Esophagus squamous epithelium (tissue), 4 donors: ENCODE measurements around the gene PIWIL1.

Experiments used
- POLR2A ChIP-seq, 4 donors: fragments of 450-650 bp; IDR thresholded peaks; one replicate each; pipeline ENCODE4 v1.6.1; 2017; ENCODE audit warnings: antibody characterized with exemption in 4 of 4, mild to moderate bottlenecking in 4 of 4, moderate library complexity in 3 of 4
- TF ChIP-seq, protein P1 (sequence below), 6 experiments: fragments of 450-650 bp in 4 of 6; fragments of 200-600 bp in 2 of 6; sonication (generic) in 2 of 6; IDR thresholded peaks; one replicate each; pipeline ENCODE4 v1.5.1; 2016 to 2019; ENCODE audit warnings: antibody characterized with exemption in 6 of 6, mild to moderate bottlenecking in 4 of 6, moderate library complexity in 4 of 6

DNA sequence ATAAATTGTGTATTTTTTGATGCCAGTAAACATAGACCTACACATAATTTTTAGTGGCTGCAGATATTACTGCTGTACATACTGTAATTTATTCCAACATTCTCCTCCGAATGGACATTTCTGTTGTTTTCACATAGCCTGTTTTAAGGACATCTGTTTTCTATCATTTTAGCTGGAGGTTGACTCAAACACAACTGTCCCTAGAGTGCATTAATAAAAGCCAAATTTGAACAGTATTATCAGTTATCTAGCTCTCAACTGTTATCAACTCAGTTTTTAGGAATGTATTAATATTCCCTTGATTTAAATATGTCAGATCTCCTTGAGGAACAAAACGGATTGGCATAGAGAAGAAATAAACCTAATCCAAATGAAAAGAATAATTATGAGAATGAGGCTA is 17.2 kb upstream of the PIWIL1 start:
- TF ChIP-seq, protein P1, sequence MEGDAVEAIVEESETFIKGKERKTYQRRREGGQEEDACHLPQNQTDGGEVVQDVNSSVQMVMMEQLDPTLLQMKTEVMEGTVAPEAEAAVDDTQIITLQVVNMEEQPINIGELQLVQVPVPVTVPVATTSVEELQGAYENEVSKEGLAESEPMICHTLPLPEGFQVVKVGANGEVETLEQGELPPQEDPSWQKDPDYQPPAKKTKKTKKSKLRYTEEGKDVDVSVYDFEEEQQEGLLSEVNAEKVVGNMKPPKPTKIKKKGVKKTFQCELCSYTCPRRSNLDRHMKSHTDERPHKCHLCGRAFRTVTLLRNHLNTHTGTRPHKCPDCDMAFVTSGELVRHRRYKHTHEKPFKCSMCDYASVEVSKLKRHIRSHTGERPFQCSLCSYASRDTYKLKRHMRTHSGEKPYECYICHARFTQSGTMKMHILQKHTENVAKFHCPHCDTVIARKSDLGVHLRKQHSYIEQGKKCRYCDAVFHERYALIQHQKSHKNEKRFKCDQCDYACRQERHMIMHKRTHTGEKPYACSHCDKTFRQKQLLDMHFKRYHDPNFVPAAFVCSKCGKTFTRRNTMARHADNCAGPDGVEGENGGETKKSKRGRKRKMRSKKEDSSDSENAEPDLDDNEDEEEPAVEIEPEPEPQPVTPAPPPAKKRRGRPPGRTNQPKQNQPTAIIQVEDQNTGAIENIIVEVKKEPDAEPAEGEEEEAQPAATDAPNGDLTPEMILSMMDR (IDR thresholded peaks at IDR 0.05): no peak
- no peak for TF ChIP-seq POLR2A (IDR thresholded peaks at IDR 0.05)
